Colon (tissue), 2 donors: Measurements from ENCODE around the gene VPS13D.
A peak's percentile ranks its signal among the peaks of the same experiment; 100 is the strongest.
"Not testable (repeated sequence)": the region's sequence is repeated elsewhere in the genome, so short reads cannot be mapped to it uniquely, and the experiment has no call there.

Source experiments
- FAIRE-seq: peaks from 2 replicates; lab custom pipeline; 2012; peaks lifted over from hg19 to GRCh38; lab: Jason Lieb, UNC
- donor health status: control.
- donor health status: control.

Gene VPS13D

GRCh38 chr1:12285496-12286143 lies 55.8 kb downstream of the VPS13D start:
- no peak for FAIRE-seq

- no peak for FAIRE-seq
Observed at GRCh38 chr1:12287869-12288268, 58.0 kb downstream of the VPS13D start.

GRCh38 chr1:12290828-12291227 lies 61.0 kb downstream of the VPS13D start:
- FAIRE-seq: no peak

GRCh38 chr1:12293416-12293815 lies 63.6 kb downstream of the VPS13D start:
- no peak for FAIRE-seq

- no peak for FAIRE-seq
Observed at GRCh38 chr1:12294076-12294475, 64.2 kb downstream of the VPS13D start.

- no peak for FAIRE-seq
Observed at GRCh38 chr1:12296016-12296415, 66.2 kb downstream of the VPS13D start.

GRCh38 chr1:12296623-12297022 lies 66.8 kb downstream of the VPS13D start:
- peak; percentile 10 for FAIRE-seq

GRCh38 chr1:12300706-12301105 lies 70.9 kb downstream of the VPS13D start:
- no peak for FAIRE-seq

GRCh38 chr1:12301518-12302237 lies 71.8 kb downstream of the VPS13D start:
- no peak for FAIRE-seq

- no peak for FAIRE-seq
Observed at GRCh38 chr1:12302798-12303447, 73.1 kb downstream of the VPS13D start.

GRCh38 chr1:12305377-12305776 lies 75.5 kb downstream of the VPS13D start:
- no peak for FAIRE-seq

GRCh38 chr1:12309783-12310742 lies 80.2 kb downstream of the VPS13D start:
- FAIRE-seq: no peak

- no peak for FAIRE-seq
Observed at GRCh38 chr1:12314333-12314903, 84.6 kb downstream of the VPS13D start.

GRCh38 chr1:12315146-12315545 lies 85.3 kb downstream of the VPS13D start:
- FAIRE-seq: no peak

- no peak for FAIRE-seq
Observed at GRCh38 chr1:12316331-12316730, 86.5 kb downstream of the VPS13D start.

GRCh38 chr1:12320486-12320885 lies 90.7 kb downstream of the VPS13D start:
- no peak for FAIRE-seq

- FAIRE-seq: no peak
Observed at GRCh38 chr1:12324423-12324822, 94.6 kb downstream of the VPS13D start.

- FAIRE-seq: not testable (repeated sequence)
Observed at GRCh38 chr1:12324973-12325372, 95.1 kb downstream of the VPS13D start.

- no peak for FAIRE-seq
Observed at GRCh38 chr1:12326986-12327385, 97.2 kb downstream of the VPS13D start.

- FAIRE-seq: no peak
Observed at GRCh38 chr1:12327566-12327965, 97.7 kb downstream of the VPS13D start.

- no peak for FAIRE-seq
Observed at GRCh38 chr1:12333036-12333785, 103.4 kb downstream of the VPS13D start.
